Measurements from ENCODE around the gene TECPR2.

GRCh38 chr14:102320033-102320660 is 42.6 kb upstream of the TECPR2 start:
- no peak for TF ChIP-seq POLR2A (IDR thresholded peaks at IDR 0.05)
- TF ChIP-seq CTCF (IDR thresholded peaks at IDR 0.05), result peak in 1 of 3 donors; percentile 27

Measured in breast epithelium (tissue), 3 donors.